Measurements from ENCODE around the gene MTX3. TPM values are rescaled to one million over a fixed set of nuclear protein-coding genes. Genes with fewer than 3 reads are reported as not detected.

Gene MTX3
- total RNA-seq, 1 experiment from 2014 or later, result 10.3 TPM

- DNase-seq (ENCODE audit: low spot score), result no peak
Measured at GRCh38 chr5:79936002-79936645, 54.9 kb downstream of the MTX3 start.

GRCh38 chr5:79934681-79935080 lies 56.4 kb downstream of the MTX3 start:
- DNase-seq (ENCODE audit: low spot score), result no peak

GRCh38 chr5:79932510-79933504 lies 58.3 kb downstream of the MTX3 start:
- no peak for DNase-seq (ENCODE audit: low spot score)

GRCh38 chr5:79931866-79932265 lies 59.2 kb downstream of the MTX3 start:
- no peak for DNase-seq (ENCODE audit: low spot score)

- no peak for DNase-seq (ENCODE audit: low spot score)
Measured at GRCh38 chr5:79931409-79931808, 59.7 kb downstream of the MTX3 start.

GRCh38 chr5:79929095-79929494 lies 62.0 kb downstream of the MTX3 start:
- DNase-seq (ENCODE audit: low spot score), result no peak

Other genes starting within 250 kb of the MTX3 start
- gene THBS4, start 44.1 kb upstream of the MTX3 start, total RNA-seq (2014; rRNA removed; shearing (Covaris generic)), result 0.43 and 1.5 TPM in 2 replicates